ENCODE measurements around the gene SERF1B. TPM values are rescaled to one million over a fixed set of nuclear protein-coding genes. Genes with fewer than 3 reads are reported as not detected.
A peak's percentile ranks its signal among the peaks of the same experiment; 100 is the strongest.
"Not testable (repeated sequence)": the region's sequence is repeated elsewhere in the genome, so short reads cannot be mapped to it uniquely, and the experiment has no call there.

The SERF1B gene
- total RNA-seq = 39.7 TPM
- 10 to 100 TPM; 21.1 to 42.6 (median 25.5) TPM for polyA plus RNA-seq

- ATAC-seq (ENCODE audit: low read depth in 2 of 2) = peak; percentile 87 to 90
- H3K27ac ChIP-seq (ENCODE audit: insufficient read depth, low read length, poor library complexity, severe bottlenecking); H3K9me3 ChIP-seq (ENCODE audit: control insufficient read depth in 2 of 2, low read length in 2 of 2); DNase-seq; H3K27me3 ChIP-seq (ENCODE audit: control insufficient read depth, insufficient read depth, low read length); H3K4me3 Mint-ChIP-seq; H3K27ac Mint-ChIP-seq; H3K36me3 ChIP-seq (ENCODE audit: control insufficient read depth, insufficient read depth, low read length); H3K36me3 Mint-ChIP-seq; H3K4me1 ChIP-seq (ENCODE audit: control insufficient read depth, insufficient read depth, low read length, poor library complexity, severe bottlenecking); H3K9me3 Mint-ChIP-seq; H3K4me3 ChIP-seq (ENCODE audit: low read depth, low read length); H3K27me3 Mint-ChIP-seq; H3K4me1 Mint-ChIP-seq: not testable (repeated sequence)
Measured at GRCh38 chr5:70025106-70025844, at the start of gene SERF1B. TSS of gene SERF1B (plus strand) at chr5:70025251. CDS start at chr5:70025452, 201 bp downstream.

GRCh38 chr5:69991713-69992112 is 33.3 kb upstream of the SERF1B start:
- not testable (repeated sequence) for H3K9me3 ChIP-seq (ENCODE audit: control insufficient read depth in 2 of 2, low read length in 2 of 2); H3K27ac ChIP-seq (ENCODE audit: insufficient read depth, low read length, poor library complexity, severe bottlenecking); H3K4me1 Mint-ChIP-seq; H3K36me3 Mint-ChIP-seq; ATAC-seq (ENCODE audit: low read depth in 2 of 2); H3K9me3 Mint-ChIP-seq; H3K27ac Mint-ChIP-seq; H3K4me3 ChIP-seq (ENCODE audit: low read depth, low read length); H3K4me1 ChIP-seq (ENCODE audit: control insufficient read depth, insufficient read depth, low read length, poor library complexity, severe bottlenecking); H3K36me3 ChIP-seq (ENCODE audit: control insufficient read depth, insufficient read depth, low read length); DNase-seq; H3K27me3 ChIP-seq (ENCODE audit: control insufficient read depth, insufficient read depth, low read length); H3K27me3 Mint-ChIP-seq; H3K4me3 Mint-ChIP-seq

GRCh38 chr5:69995535-69995934 is 29.5 kb upstream of the SERF1B start:
- not testable (repeated sequence) for H3K4me1 Mint-ChIP-seq; H3K36me3 Mint-ChIP-seq; H3K27ac Mint-ChIP-seq; H3K27ac ChIP-seq (ENCODE audit: insufficient read depth, low read length, poor library complexity, severe bottlenecking); H3K9me3 ChIP-seq (ENCODE audit: control insufficient read depth in 2 of 2, low read length in 2 of 2); DNase-seq; H3K4me3 ChIP-seq (ENCODE audit: low read depth, low read length); H3K27me3 Mint-ChIP-seq; H3K36me3 ChIP-seq (ENCODE audit: control insufficient read depth, insufficient read depth, low read length); H3K27me3 ChIP-seq (ENCODE audit: control insufficient read depth, insufficient read depth, low read length); ATAC-seq (ENCODE audit: low read depth in 2 of 2); H3K4me3 Mint-ChIP-seq; H3K4me1 ChIP-seq (ENCODE audit: control insufficient read depth, insufficient read depth, low read length, poor library complexity, severe bottlenecking); H3K9me3 Mint-ChIP-seq

GRCh38 chr5:70020660-70021059 is 4.4 kb upstream of the SERF1B start:
- not testable (repeated sequence) for DNase-seq; H3K9me3 Mint-ChIP-seq; H3K27ac ChIP-seq (ENCODE audit: insufficient read depth, low read length, poor library complexity, severe bottlenecking); H3K4me3 ChIP-seq (ENCODE audit: low read depth, low read length); H3K27me3 ChIP-seq (ENCODE audit: control insufficient read depth, insufficient read depth, low read length); H3K36me3 Mint-ChIP-seq; H3K9me3 ChIP-seq (ENCODE audit: control insufficient read depth in 2 of 2, low read length in 2 of 2); H3K4me3 Mint-ChIP-seq; H3K4me1 ChIP-seq (ENCODE audit: control insufficient read depth, insufficient read depth, low read length, poor library complexity, severe bottlenecking); ATAC-seq (ENCODE audit: low read depth in 2 of 2); H3K27me3 Mint-ChIP-seq; H3K36me3 ChIP-seq (ENCODE audit: control insufficient read depth, insufficient read depth, low read length); H3K4me1 Mint-ChIP-seq; H3K27ac Mint-ChIP-seq

- not testable (repeated sequence) for H3K27me3 ChIP-seq (ENCODE audit: control insufficient read depth, insufficient read depth, low read length); H3K4me1 Mint-ChIP-seq; H3K27ac Mint-ChIP-seq; H3K9me3 Mint-ChIP-seq; H3K4me3 Mint-ChIP-seq; H3K4me3 ChIP-seq (ENCODE audit: low read depth, low read length); DNase-seq; H3K27me3 Mint-ChIP-seq; H3K27ac ChIP-seq (ENCODE audit: insufficient read depth, low read length, poor library complexity, severe bottlenecking); H3K4me1 ChIP-seq (ENCODE audit: control insufficient read depth, insufficient read depth, low read length, poor library complexity, severe bottlenecking); H3K36me3 ChIP-seq (ENCODE audit: control insufficient read depth, insufficient read depth, low read length); H3K36me3 Mint-ChIP-seq; H3K9me3 ChIP-seq (ENCODE audit: control insufficient read depth in 2 of 2, low read length in 2 of 2)
- peak; percentile 15 to 32 for ATAC-seq (ENCODE audit: low read depth in 2 of 2)
Measured at GRCh38 chr5:70025845-70026145, 744 bp downstream of the SERF1B start.

DNA sequence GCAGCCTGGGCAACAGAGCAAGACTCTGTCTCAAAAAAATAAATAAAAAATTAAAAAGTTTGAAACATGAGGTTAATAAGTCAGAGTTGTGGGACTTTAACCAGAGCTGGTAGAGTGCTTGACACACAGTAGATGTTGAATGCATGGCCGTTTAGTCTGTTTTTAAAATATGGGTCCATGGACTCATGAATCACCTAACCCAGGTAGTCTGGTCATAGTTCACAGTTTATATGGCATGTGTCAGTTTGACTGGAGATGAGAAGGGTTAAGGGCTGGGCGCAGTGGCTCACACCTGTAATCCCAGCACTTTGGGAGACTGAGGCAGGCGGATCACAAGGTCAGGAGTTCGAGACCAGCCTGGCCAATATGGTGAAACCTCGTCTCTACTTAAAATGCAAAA is 6.2 kb downstream of the SERF1B start:
- H3K27me3 Mint-ChIP-seq; H3K9me3 ChIP-seq (ENCODE audit: control insufficient read depth in 2 of 2, low read length in 2 of 2); DNase-seq; H3K36me3 ChIP-seq (ENCODE audit: control insufficient read depth, insufficient read depth, low read length); H3K27ac ChIP-seq (ENCODE audit: insufficient read depth, low read length, poor library complexity, severe bottlenecking); H3K4me3 Mint-ChIP-seq; H3K4me1 Mint-ChIP-seq; H3K4me1 ChIP-seq (ENCODE audit: control insufficient read depth, insufficient read depth, low read length, poor library complexity, severe bottlenecking); H3K9me3 Mint-ChIP-seq; H3K27ac Mint-ChIP-seq; H3K36me3 Mint-ChIP-seq; ATAC-seq (ENCODE audit: low read depth in 2 of 2); H3K4me3 ChIP-seq (ENCODE audit: low read depth, low read length); H3K27me3 ChIP-seq (ENCODE audit: control insufficient read depth, insufficient read depth, low read length): not testable (repeated sequence)

- not testable (repeated sequence) for H3K27me3 Mint-ChIP-seq; H3K36me3 ChIP-seq (ENCODE audit: control insufficient read depth, insufficient read depth, low read length); H3K27ac ChIP-seq (ENCODE audit: insufficient read depth, low read length, poor library complexity, severe bottlenecking); DNase-seq; H3K4me1 Mint-ChIP-seq; H3K4me3 Mint-ChIP-seq; H3K36me3 Mint-ChIP-seq; H3K27ac Mint-ChIP-seq; H3K4me1 ChIP-seq (ENCODE audit: control insufficient read depth, insufficient read depth, low read length, poor library complexity, severe bottlenecking); H3K27me3 ChIP-seq (ENCODE audit: control insufficient read depth, insufficient read depth, low read length); H3K9me3 Mint-ChIP-seq; H3K4me3 ChIP-seq (ENCODE audit: low read depth, low read length); H3K9me3 ChIP-seq (ENCODE audit: control insufficient read depth in 2 of 2, low read length in 2 of 2); ATAC-seq (ENCODE audit: low read depth in 2 of 2)
Measured at GRCh38 chr5:70041411-70041810, 16.4 kb downstream of the SERF1B start.

- not testable (repeated sequence) for H3K4me3 Mint-ChIP-seq; H3K27ac ChIP-seq (ENCODE audit: insufficient read depth, low read length, poor library complexity, severe bottlenecking); H3K27ac Mint-ChIP-seq; H3K4me1 Mint-ChIP-seq; DNase-seq; H3K9me3 ChIP-seq (ENCODE audit: control insufficient read depth in 2 of 2, low read length in 2 of 2); H3K9me3 Mint-ChIP-seq; H3K27me3 ChIP-seq (ENCODE audit: control insufficient read depth, insufficient read depth, low read length); H3K36me3 Mint-ChIP-seq; H3K36me3 ChIP-seq (ENCODE audit: control insufficient read depth, insufficient read depth, low read length); H3K4me3 ChIP-seq (ENCODE audit: low read depth, low read length); H3K4me1 ChIP-seq (ENCODE audit: control insufficient read depth, insufficient read depth, low read length, poor library complexity, severe bottlenecking); H3K27me3 Mint-ChIP-seq
- peak in 1 of 2 donors; percentile 11 for ATAC-seq (ENCODE audit: low read depth in 2 of 2)
Measured at GRCh38 chr5:70049790-70050142, 24.7 kb downstream of the SERF1B start.

Data from CD4-positive, CD25-positive, alpha-beta regulatory T cell (primary cell).